ENCODE data around the gene CTNNBL1. TPM values are rescaled to one million over a fixed set of nuclear protein-coding genes. Genes with fewer than 3 reads are reported as not detected.

Gene CTNNBL1
- total and polyA plus RNA-seq, 2 donors: 46.5 to 61.9 TPM

GRCh38 chr20:37774156-37774555 lies 80.3 kb downstream of the CTNNBL1 start:
- H3K9me3 ChIP-seq (ENCODE audit: control insufficient read depth in 2 of 2, insufficient read depth in 1 of 2, low read length in 1 of 2): no peaks in the 10 kb centered on the region
- no peaks in the 10 kb centered on the region for H3K4me1 ChIP-seq (ENCODE audit: control insufficient read depth in 2 of 2, insufficient read depth in 2 of 2, low read length in 2 of 2)
- H3K36me3 ChIP-seq (ENCODE audit: control insufficient read depth in 2 of 2, insufficient read depth in 2 of 2, low read length in 1 of 2): peaks cover 0 to 4% of the 10 kb centered on the region in 2 donors
- WGBS: 89% methylated on average over 5 of the region's 5 CpGs
- H3K27me3 ChIP-seq (ENCODE audit: control insufficient read depth in 2 of 2, insufficient read depth in 1 of 2, low read length in 1 of 2): no peaks in the 10 kb centered on the region
- H3K4me3 ChIP-seq (ENCODE audit: low read length in 2 of 2): no peak overlapping the region
- peak overlapping the region in 1 of 2 donors; percentile 52 for H3K27ac ChIP-seq (ENCODE audit: low read depth in 1 of 2, low read length in 1 of 2)
- no peak for DNase-seq (ENCODE audit: low read depth in 6 of 9, low spot score in 9 of 9)

- WGBS: 96% methylated on average over 5 of the region's 5 CpGs
- no peaks in the 10 kb centered on the region for H3K4me1 ChIP-seq (ENCODE audit: control insufficient read depth in 2 of 2, insufficient read depth in 2 of 2, low read length in 2 of 2)
- no peak for DNase-seq (ENCODE audit: low read depth in 6 of 9, low spot score in 9 of 9)
- no peaks in the 10 kb centered on the region for H3K9me3 ChIP-seq (ENCODE audit: control insufficient read depth in 2 of 2, insufficient read depth in 1 of 2, low read length in 1 of 2)
- H3K27me3 ChIP-seq (ENCODE audit: control insufficient read depth in 2 of 2, insufficient read depth in 1 of 2, low read length in 1 of 2): no peaks in the 10 kb centered on the region
- H3K36me3 ChIP-seq (ENCODE audit: control insufficient read depth in 2 of 2, insufficient read depth in 2 of 2, low read length in 1 of 2): peaks cover 0 to 4% of the 10 kb centered on the region in 2 donors
- no peak overlapping the region for H3K4me3 ChIP-seq (ENCODE audit: low read length in 2 of 2)
- H3K27ac ChIP-seq (ENCODE audit: low read depth in 1 of 2, low read length in 1 of 2): no peak overlapping the region
These were observed 81.4 kb downstream of the CTNNBL1 start for GRCh38 chr20:37775200-37775599.

GRCh38 chr20:37776049-37776448 lies 82.2 kb downstream of the CTNNBL1 start:
- 94% methylated on average over 5 of the region's 5 CpGs for WGBS
- H3K27ac ChIP-seq (ENCODE audit: low read depth in 1 of 2, low read length in 1 of 2): no peak overlapping the region
- no peaks in the 10 kb centered on the region for H3K27me3 ChIP-seq (ENCODE audit: control insufficient read depth in 2 of 2, insufficient read depth in 1 of 2, low read length in 1 of 2)
- H3K36me3 ChIP-seq (ENCODE audit: control insufficient read depth in 2 of 2, insufficient read depth in 2 of 2, low read length in 1 of 2): peaks cover 0 to 4% of the 10 kb centered on the region in 2 donors
- H3K4me1 ChIP-seq (ENCODE audit: control insufficient read depth in 2 of 2, insufficient read depth in 2 of 2, low read length in 2 of 2): no peaks in the 10 kb centered on the region
- no peaks in the 10 kb centered on the region for H3K9me3 ChIP-seq (ENCODE audit: control insufficient read depth in 2 of 2, insufficient read depth in 1 of 2, low read length in 1 of 2)
- H3K4me3 ChIP-seq (ENCODE audit: low read length in 2 of 2): no peak overlapping the region
- no peak for DNase-seq (ENCODE audit: low read depth in 6 of 9, low spot score in 9 of 9)

GRCh38 chr20:37776526-37776925 lies 82.7 kb downstream of the CTNNBL1 start:
- Histone ChIP-seq H3K4me3 (ENCODE audit: low read length in 2 of 2) (no peak overlapping the region), H3K4me1 (ENCODE audit: control insufficient read depth in 2 of 2, insufficient read depth in 2 of 2, low read length in 2 of 2) (no peaks in the 10 kb centered on the region), H3K27me3 (ENCODE audit: control insufficient read depth in 2 of 2, insufficient read depth in 1 of 2, low read length in 1 of 2) (no peaks in the 10 kb centered on the region), H3K36me3 (ENCODE audit: control insufficient read depth in 2 of 2, insufficient read depth in 2 of 2, low read length in 1 of 2) (peaks cover 0 to 4% of the 10 kb centered on the region in 2 donors), H3K27ac (ENCODE audit: low read depth in 1 of 2, low read length in 1 of 2) (no peak overlapping the region), H3K9me3 (ENCODE audit: control insufficient read depth in 2 of 2, insufficient read depth in 1 of 2, low read length in 1 of 2) (no peaks in the 10 kb centered on the region)
- no peak for DNase-seq (ENCODE audit: low read depth in 6 of 9, low spot score in 9 of 9)
- WGBS: 97% methylated on average over 3 of the region's 3 CpGs

- Histone ChIP-seq H3K27ac (ENCODE audit: low read depth in 1 of 2, low read length in 1 of 2) (no peak overlapping the region), H3K9me3 (ENCODE audit: control insufficient read depth in 2 of 2, insufficient read depth in 1 of 2, low read length in 1 of 2) (no peaks in the 10 kb centered on the region), H3K36me3 (ENCODE audit: control insufficient read depth in 2 of 2, insufficient read depth in 2 of 2, low read length in 1 of 2) (no peaks in the 10 kb centered on the region), H3K4me3 (ENCODE audit: low read length in 2 of 2) (no peak overlapping the region), H3K27me3 (ENCODE audit: control insufficient read depth in 2 of 2, insufficient read depth in 1 of 2, low read length in 1 of 2) (no peaks in the 10 kb centered on the region), H3K4me1 (ENCODE audit: control insufficient read depth in 2 of 2, insufficient read depth in 2 of 2, low read length in 2 of 2) (no peaks in the 10 kb centered on the region)
- DNase-seq (ENCODE audit: low read depth in 6 of 9, low spot score in 9 of 9): no peak
- 94% methylated on average over 8 of the region's 8 CpGs for WGBS
These were observed 83.5 kb downstream of the CTNNBL1 start for GRCh38 chr20:37777012-37777950.

- no peaks in the 10 kb centered on the region for H3K36me3 ChIP-seq (ENCODE audit: control insufficient read depth in 2 of 2, insufficient read depth in 2 of 2, low read length in 1 of 2)
- H3K27ac ChIP-seq (ENCODE audit: low read depth in 1 of 2, low read length in 1 of 2): no peak overlapping the region
- no peak for DNase-seq (ENCODE audit: low read depth in 6 of 9, low spot score in 9 of 9)
- no peaks in the 10 kb centered on the region for H3K9me3 ChIP-seq (ENCODE audit: control insufficient read depth in 2 of 2, insufficient read depth in 1 of 2, low read length in 1 of 2)
- no peaks in the 10 kb centered on the region for H3K27me3 ChIP-seq (ENCODE audit: control insufficient read depth in 2 of 2, insufficient read depth in 1 of 2, low read length in 1 of 2)
- no peak overlapping the region for H3K4me3 ChIP-seq (ENCODE audit: low read length in 2 of 2)
- H3K4me1 ChIP-seq (ENCODE audit: control insufficient read depth in 2 of 2, insufficient read depth in 2 of 2, low read length in 2 of 2): no peaks in the 10 kb centered on the region
These were observed 84.3 kb downstream of the CTNNBL1 start for GRCh38 chr20:37777988-37778659.

- 100% methylated on average over 1 of the region's 1 CpG for WGBS
- H3K4me1 ChIP-seq (ENCODE audit: control insufficient read depth in 2 of 2, insufficient read depth in 2 of 2, low read length in 2 of 2): no peaks in the 10 kb centered on the region
- no peaks in the 10 kb centered on the region for H3K36me3 ChIP-seq (ENCODE audit: control insufficient read depth in 2 of 2, insufficient read depth in 2 of 2, low read length in 1 of 2)
- H3K27me3 ChIP-seq (ENCODE audit: control insufficient read depth in 2 of 2, insufficient read depth in 1 of 2, low read length in 1 of 2): no peaks in the 10 kb centered on the region
- H3K27ac ChIP-seq (ENCODE audit: low read depth in 1 of 2, low read length in 1 of 2): no peak overlapping the region
- DNase-seq (ENCODE audit: low read depth in 6 of 9, low spot score in 9 of 9): no peak
- no peaks in the 10 kb centered on the region for H3K9me3 ChIP-seq (ENCODE audit: control insufficient read depth in 2 of 2, insufficient read depth in 1 of 2, low read length in 1 of 2)
- H3K4me3 ChIP-seq (ENCODE audit: low read length in 2 of 2): no peak overlapping the region
These were observed 87.8 kb downstream of the CTNNBL1 start for GRCh38 chr20:37781626-37782025.

GRCh38 chr20:37786043-37786442 lies 92.2 kb downstream of the CTNNBL1 start:
- 98% methylated on average over 1 of the region's 1 CpG for WGBS
- Histone ChIP-seq H3K36me3 (ENCODE audit: control insufficient read depth in 2 of 2, insufficient read depth in 2 of 2, low read length in 1 of 2) (peaks cover 0 to 13% of the 10 kb centered on the region in 2 donors), H3K27me3 (ENCODE audit: control insufficient read depth in 2 of 2, insufficient read depth in 1 of 2, low read length in 1 of 2) (no peaks in the 10 kb centered on the region), H3K4me1 (ENCODE audit: control insufficient read depth in 2 of 2, insufficient read depth in 2 of 2, low read length in 2 of 2) (no peaks in the 10 kb centered on the region), H3K9me3 (ENCODE audit: control insufficient read depth in 2 of 2, insufficient read depth in 1 of 2, low read length in 1 of 2) (no peaks in the 10 kb centered on the region), H3K4me3 (ENCODE audit: low read length in 2 of 2) (no peak overlapping the region), H3K27ac (ENCODE audit: low read depth in 1 of 2, low read length in 1 of 2) (no peak overlapping the region)
- no peak for DNase-seq (ENCODE audit: low read depth in 6 of 9, low spot score in 9 of 9)

- Histone ChIP-seq H3K27ac (ENCODE audit: low read depth in 1 of 2, low read length in 1 of 2) (no peak overlapping the region), H3K27me3 (ENCODE audit: control insufficient read depth in 2 of 2, insufficient read depth in 1 of 2, low read length in 1 of 2) (no peaks in the 10 kb centered on the region), H3K4me3 (ENCODE audit: low read length in 2 of 2) (no peak overlapping the region), H3K9me3 (ENCODE audit: control insufficient read depth in 2 of 2, insufficient read depth in 1 of 2, low read length in 1 of 2) (no peaks in the 10 kb centered on the region), H3K4me1 (ENCODE audit: control insufficient read depth in 2 of 2, insufficient read depth in 2 of 2, low read length in 2 of 2) (no peaks in the 10 kb centered on the region), H3K36me3 (ENCODE audit: control insufficient read depth in 2 of 2, insufficient read depth in 2 of 2, low read length in 1 of 2) (peaks cover 0 to 13% of the 10 kb centered on the region in 2 donors)
- no peak for DNase-seq (ENCODE audit: low read depth in 6 of 9, low spot score in 9 of 9)
- WGBS: 100% methylated on average over 1 of the region's 1 CpG
These were observed 95.6 kb downstream of the CTNNBL1 start for GRCh38 chr20:37789408-37789807.
